GM06990 (cell line): ENCODE results near the gene UGT1A3.
"Not testable (repeated sequence)": the region's sequence is repeated elsewhere in the genome, so short reads cannot be mapped to it uniquely, and the experiment has no call there.

ENCODE experiments used
- DNase-seq: peaks from one replicate; pipeline ENCODE4 v3.0.0-alpha.2; 2011; ENCODE audit not compliant: insufficient read length; ENCODE audit errors: extremely low read depth
- H3K27me3 ChIP-seq: replicated peaks from 2 replicates; pipeline ENCODE4 v1.6.0; 2011; ENCODE audit warnings: low read length; ENCODE audit not compliant: control insufficient read depth, insufficient read depth
- H3K36me3 ChIP-seq: 2 replicates; pipeline ENCODE4 v1.5.1; 2011; ENCODE audit warnings: low read length; ENCODE audit not compliant: control insufficient read depth, insufficient read depth
- H3K4me3 ChIP-seq: replicated peaks from 2 replicates; pipeline ENCODE4 v1.5.1; 2011; ENCODE audit warnings: low read depth, mild to moderate bottlenecking, control low read depth, low read length
- CTCF ChIP-seq: IDR thresholded peaks from 2 replicates; pipeline ENCODE4 v1.5.1; 2011; ENCODE audit warnings: low read length, control low read depth, mild to moderate bottlenecking, inconsistent platforms; ENCODE audit not compliant: insufficient read depth, poor library complexity, severe bottlenecking

UGT1A3 gene

GRCh38 chr2:233740870-233741269 is 12.0 kb downstream of the UGT1A3 start:
- no peak for TF ChIP-seq CTCF
- Histone ChIP-seq H3K27me3 (no peaks in the 10 kb centered on the region), H3K36me3 (no peaks in the 10 kb centered on the region), H3K4me3 (no peak overlapping the region)
- no peak for DNase-seq

GRCh38 chr2:233743464-233744259 is 14.8 kb downstream of the UGT1A3 start:
- Histone ChIP-seq H3K36me3 (no peaks in the 10 kb centered on the region), H3K27me3 (no peaks in the 10 kb centered on the region), H3K4me3 (no peak overlapping the region)
- DNase-seq = no peak
- no peak for TF ChIP-seq CTCF

GRCh38 chr2:233745073-233745755 is 16.4 kb downstream of the UGT1A3 start:
- TF ChIP-seq CTCF = no peak
- Histone ChIP-seq H3K27me3 (no peaks in the 10 kb centered on the region), H3K36me3 (no peaks in the 10 kb centered on the region), H3K4me3 (no peak overlapping the region)
- no peak for DNase-seq

GRCh38 chr2:233745838-233746237 is 17.0 kb downstream of the UGT1A3 start:
- not testable (repeated sequence) for H3K4me3 ChIP-seq, H3K27me3 ChIP-seq, DNase-seq, H3K36me3 ChIP-seq

GRCh38 chr2:233746475-233747282 is 17.8 kb downstream of the UGT1A3 start:
- Histone ChIP-seq H3K4me3 (no peak overlapping the region), H3K36me3 (no peaks in the 10 kb centered on the region), H3K27me3 (no peaks in the 10 kb centered on the region)
- no peak for TF ChIP-seq CTCF
- no peak for DNase-seq

GRCh38 chr2:233747283-233747544 is 18.4 kb downstream of the UGT1A3 start:
- H3K36me3 ChIP-seq = no peaks in the 10 kb centered on the region
- no peak for TF ChIP-seq CTCF
- DNase-seq = no peak
- no peaks in the 10 kb centered on the region for H3K27me3 ChIP-seq
- H3K4me3 ChIP-seq = no peak overlapping the region

- H3K36me3 ChIP-seq, H3K4me3 ChIP-seq, H3K27me3 ChIP-seq, DNase-seq: not testable (repeated sequence)
These were observed 21.8 kb downstream of the UGT1A3 start for GRCh38 chr2:233750689-233751088.

- H3K36me3 ChIP-seq, DNase-seq: not testable (repeated sequence)
These were observed 22.6 kb downstream of the UGT1A3 start for GRCh38 chr2:233751212-233752009.

More at GRCh38 chr2:233751212-233752009, 22.6 kb downstream of the UGT1A3 start:
- not testable (repeated sequence) for H3K27me3 ChIP-seq, H3K4me3 ChIP-seq
